GM12878 (cell line): ENCODE results near the gene SSH2. TPM values are rescaled to one million over a fixed set of nuclear protein-coding genes. Genes with fewer than 3 reads are reported as not detected.

Experiments
- ATAC-seq: fragments of 200-7000 bp; cut with Tn5 transposase; 3 replicates; pipeline ENCODE4 v1.9.1; 2020; ENCODE audit warnings: mild to moderate bottlenecking, moderate library complexity
- BruUV-seq: library from RNA; stranded (reverse); fragments of 400-500 nt; replicated peaks from 2 replicates; lab custom pipeline; 2021; lab: Mats Ljungman, UMichigan
- CTCF ChIA-PET: fragments of 300-600 bp; sonication (Branson Sonifier 250); formaldehyde crosslinking; extraction: SDS; loops from one replicate; lab custom pipeline; 2021; ENCODE audit warnings: inconsistent platforms; lab: Yijun Ruan, JAX
- POLR2A ChIA-PET: fragments of 350-600 bp; formaldehyde crosslinking; extraction: SDS; loops from one replicate; lab custom pipeline; 2021; ENCODE audit warnings: inconsistent platforms; lab: Charles Lee
- RAD21 ChIA-PET: fragments of 300-600 bp; sonication (Branson Sonifier 250); formaldehyde crosslinking; loops from one replicate; lab custom pipeline; 2023; ENCODE audit warnings: antibody characterized with exemption; ENCODE audit not compliant: unreplicated experiment; lab: Charles Lee
- SMC1A ChIA-PET: fragments of 300-600 bp; sonication (Branson Sonifier 250); formaldehyde crosslinking; loops from one replicate; lab custom pipeline; 2023; ENCODE audit not compliant: unreplicated experiment, uncharacterized antibody; lab: Charles Lee
- DNase-seq: peaks from one replicate; pipeline ENCODE4 v3.0.0-alpha.2; 2011; ENCODE audit warnings: low read depth, low spot score
- FAIRE-seq: peaks from 3 replicates; lab custom pipeline; 2011; peaks lifted over from hg19 to GRCh38; lab: Jason Lieb, UNC
- H2AFZ ChIP-seq: 2 replicates; pipeline ENCODE4 v1.6.0; 2011; ENCODE audit warnings: low read depth, low read length, control low read depth; ENCODE audit not compliant: control insufficient read depth
- H3K27ac ChIP-seq: 2 replicates; pipeline ENCODE4 v1.5.1; 2011; ENCODE audit warnings: control low read depth; ENCODE audit not compliant: control insufficient read depth, insufficient read depth
- H3K27me3 ChIP-seq, 2 experiments: replicated peaks in 1 of 2; 2 replicates each; pipeline versions ENCODE4 v1.6.0 to v1.6.1; 2011; ENCODE audit warnings: low read length in 1 of 2; ENCODE audit not compliant: control insufficient read depth in 2 of 2, insufficient read depth in 2 of 2
- H3K36me3 ChIP-seq, 2 experiments: 2 replicates each; pipeline ENCODE4 v1.5.1; 2011; ENCODE audit warnings: low read length in 1 of 2; ENCODE audit not compliant: control insufficient read depth in 2 of 2, insufficient read depth in 2 of 2
- H3K4me1 ChIP-seq: 2 replicates; pipeline ENCODE4 v1.6.1; 2011; ENCODE audit warnings: mild to moderate bottlenecking, low read length, moderate library complexity, mixed read lengths; ENCODE audit not compliant: control insufficient read depth, insufficient read depth
- H3K4me2 ChIP-seq: 2 replicates; pipeline ENCODE4 v1.6.0; 2011; ENCODE audit warnings: control low read depth; ENCODE audit not compliant: control insufficient read depth, insufficient read depth
- H3K4me3 ChIP-seq: fragments of 200-600 bp; sonication (generic); 2 replicates; pipeline ENCODE4 v1.5.1; 2016
- H3K79me2 ChIP-seq: 2 replicates; pipeline ENCODE4 v1.6.0; 2011; ENCODE audit warnings: low read length; ENCODE audit not compliant: control insufficient read depth, insufficient read depth
- H3K9ac ChIP-seq: 2 replicates; pipeline ENCODE4 v1.8.0; 2011; ENCODE audit warnings: low read length, control low read depth, mixed read lengths; ENCODE audit not compliant: control insufficient read depth, insufficient read depth
- H3K9me3 ChIP-seq: replicated peaks from 3 replicates; pipeline ENCODE4 v1.5.1; 2011; ENCODE audit warnings: mild to moderate bottlenecking, low read length; ENCODE audit not compliant: control insufficient read depth, insufficient read depth
- H4K20me1 ChIP-seq: 2 replicates; pipeline ENCODE4 v1.6.0; 2011; ENCODE audit not compliant: control insufficient read depth, insufficient read depth
- ESRRA ChIP-seq: IDR thresholded peaks from 2 replicates; pipeline ENCODE4 v1.6.1; 2012; ENCODE audit warnings: mild to moderate bottlenecking, low read length, improper control_type of control experiment
- RCOR1 ChIP-seq: conservative IDR thresholded peaks from 2 replicates; pipeline ENCODE4 v1.6.1; 2012; ENCODE audit warnings: low read depth, low read length, improper control_type of control experiment
- RFX5 ChIP-seq: IDR thresholded peaks from 2 replicates; pipeline ENCODE4 v1.6.1; 2011; ENCODE audit warnings: low read depth, low read length, improper control_type of control experiment
- TAF1 ChIP-seq: IDR thresholded peaks from 2 replicates; pipeline ENCODE4 v1.6.1; 2011; ENCODE audit warnings: mild to moderate bottlenecking, low read depth, low read length, borderline replicate concordance
- USF2 ChIP-seq: IDR thresholded peaks from 2 replicates; pipeline ENCODE4 v1.6.1; 2011; ENCODE audit warnings: low read depth, low read length, improper control_type of control experiment, borderline replicate concordance
- ZBTB40 ChIP-seq: fragments of 450-650 bp; IDR thresholded peaks from 2 replicates; pipeline ENCODE4 v1.6.1; 2016; ENCODE audit warnings: mild to moderate bottlenecking, moderate library complexity, borderline replicate concordance
- WGBS: methylation state at CpG from one replicate; pipeline ENCODE4 v1.1.6; 2016; ENCODE audit warnings: low lambda C conversion rate; ENCODE audit not compliant: insufficient replicate concordance, insufficient coverage; ENCODE audit errors: missing lambda C conversion rate; 5-methylcytosine and 5-hydroxymethylcytosine counted together
- in situ Hi-C: fragments of 300-500 bp; cut with MboI; formaldehyde crosslinking; loops from 9 replicates; pipeline ENCODE4 v1.14.3; 2018; ENCODE audit warnings: mixed read lengths
- intact Hi-C: fragments of 100-400 bp; cut with micrococcal nuclease; formaldehyde crosslinking; loops from one replicate; pipeline ENCODE4 v1.14.2; 2022; ENCODE audit not compliant: unreplicated experiment
- polyA plus RNA-seq, 11 experiments: library from polyadenylated mRNA; depleted of rRNA in 4 of 11; unstranded in 6 of 11; stranded (reverse) in 5 of 11; fragments of >200 nt; fragmentation: Nextera tagmentation in 4 of 11; fragmentation: Illumina TruSeq in 1 of 11; extraction: Ambion mirVana in 4 of 11; extraction: Trizol in 1 of 11; gene quantifications; 1 replicate in 1 of 11; 2 replicates in 10 of 11; pipeline versions ENCODE4 v1.2.1 to v1.2.3, GENCODE V29; 2011 to 2016; ENCODE audit warnings: inconsistent platforms in 2 of 11, missing spikeins in 2 of 11, low read depth in 1 of 11
- total RNA-seq, 4 experiments: library from RNA; depleted of rRNA in 3 of 4; stranded (reverse); fragments of >200 nt in 3 of 4; fragmentation: Illumina TruSeq in 1 of 4; extraction: Trizol in 1 of 4; gene quantifications; 2 replicates each; pipeline versions ENCODE4 v1.2.1 to v1.2.3, GENCODE V29; 2013 to 2021

The SSH2 gene
- total and polyA plus RNA-seq, 10 of the 15 experiments (the other 5 are each of a cell fraction or from before 2014, with no cell fraction given): 9.3 to 65.9 (median 34.0) TPM

GRCh38 chr17:29698837-29699236 lies 231.2 kb downstream of the SSH2 start:
- Histone ChIP-seq H3K4me2 (no peak overlapping the region), H3K9ac (no peak overlapping the region), H2AFZ (no peak overlapping the region), H3K36me3 (peaks cover 4 to 35% of the 10 kb centered on the region in 2 experiments), H3K27me3 (no peaks in the 10 kb centered on the region), H3K9me3 (no peaks in the 10 kb centered on the region), H4K20me1 (no peaks in the 10 kb centered on the region), H3K27ac (no peak overlapping the region; the same call in 1 of the 2 replicates), H3K4me3 (no peak overlapping the region), H3K79me2 (peaks cover 6% of the 10 kb centered on the region), H3K4me1 (no peaks in the 10 kb centered on the region)
- no peak for TF ChIP-seq ZBTB40
- TF ChIP-seq TAF1: no peak
- TF ChIP-seq RCOR1: no peak
- TF ChIP-seq ESRRA: no peak
- no peak for TF ChIP-seq RFX5
- no peak for TF ChIP-seq USF2
- ChIA-PET POLR2A (interaction anchor here (1.0 to 1.7 kb wide), 2 partner anchors 18 to 55 kb away, joined by 4 to 7 read pairs; no protein-coding TSS in a partner anchor), SMC1A (interaction anchor here (0.6 to 2.6 kb wide), 15 partner anchors 9 to 187 kb away, joined by 3 to 20 read pairs (median 5); no protein-coding TSS in a partner anchor), RAD21 (interaction anchor here (0.5 to 2.2 kb wide), 11 partner anchors 17 to 232 kb away, joined by 3 to 7 read pairs (median 4); partner anchors contain the start of gene SSH2), CTCF (interaction anchor here (0.6 to 3.4 kb wide), 12 partner anchors 17 to 406 kb away, joined by 3 to 18 read pairs (median 3); no protein-coding TSS in a partner anchor)
- in situ Hi-C loops: no loop called here
- DNase-seq (no peak), FAIRE-seq (no peak), ATAC-seq (no peak)
- BruUV-seq: no TSS peak
- 96% methylated on average over 1 of the region's 1 CpG for WGBS
- intact Hi-C loops: no loop called here
